ENCODE results near the gene KLC3. TPM values are rescaled to one million over a fixed set of nuclear protein-coding genes. Genes with fewer than 3 reads are reported as not detected.

KLC3 gene
- total RNA-seq, 1 experiment from 2014 or later, result not detected

DNA sequence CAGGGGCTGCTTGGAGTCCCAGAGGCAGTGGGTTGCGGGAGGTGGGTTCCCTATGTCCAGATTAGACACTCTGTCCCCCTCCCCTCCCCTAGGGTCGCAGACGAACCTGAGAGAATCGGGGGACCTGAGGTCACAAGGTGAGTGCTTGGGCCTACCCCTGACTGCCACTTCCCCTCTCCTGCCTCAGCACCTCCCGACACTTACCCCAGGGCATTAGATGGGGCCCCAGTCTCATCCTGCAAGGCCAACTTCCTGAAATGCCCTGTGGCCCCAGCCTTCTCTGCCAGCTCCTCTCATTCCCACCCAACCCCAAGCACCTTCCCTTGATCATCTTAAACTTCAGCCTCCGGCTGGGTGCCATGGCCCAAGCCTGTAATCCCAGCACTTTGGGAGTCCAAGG, 40.8 kb upstream of the KLC3 start:
- H3K9ac ChIP-seq (ENCODE audit: low read length), result no peak overlapping the region
- H3K36me3 ChIP-seq (ENCODE audit: insufficient read depth, low read length), result no peaks in the 10 kb centered on the region; the same call in 1 of the 2 replicates
- no peak for DNase-seq
- no peak overlapping the region for H3K27ac ChIP-seq (ENCODE audit: low read length)
- no peak overlapping the region for H2AFZ ChIP-seq (ENCODE audit: low read length)
- no peaks in the 10 kb centered on the region for H3K9me3 ChIP-seq (ENCODE audit: low read length)
- no peaks in the 10 kb centered on the region for H3K4me1 ChIP-seq (ENCODE audit: low read length)
- H3K4me2 ChIP-seq (ENCODE audit: low read depth, low read length, poor library complexity, severe bottlenecking), result no peak overlapping the region
- no peaks in the 10 kb centered on the region for H4K20me1 ChIP-seq (ENCODE audit: insufficient read depth, low read depth, low read length)
- no peak overlapping the region for H3K4me3 ChIP-seq (ENCODE audit: low read length)
- H3K79me2 ChIP-seq (ENCODE audit: low read length), result no peaks in the 10 kb centered on the region
- H3K9me2 ChIP-seq (replicated peaks; ENCODE audit: insufficient read depth, low read length), result no peaks in the 10 kb centered on the region
- H3K27me3 ChIP-seq (ENCODE audit: low read length), result no peaks in the 10 kb centered on the region

DNA sequence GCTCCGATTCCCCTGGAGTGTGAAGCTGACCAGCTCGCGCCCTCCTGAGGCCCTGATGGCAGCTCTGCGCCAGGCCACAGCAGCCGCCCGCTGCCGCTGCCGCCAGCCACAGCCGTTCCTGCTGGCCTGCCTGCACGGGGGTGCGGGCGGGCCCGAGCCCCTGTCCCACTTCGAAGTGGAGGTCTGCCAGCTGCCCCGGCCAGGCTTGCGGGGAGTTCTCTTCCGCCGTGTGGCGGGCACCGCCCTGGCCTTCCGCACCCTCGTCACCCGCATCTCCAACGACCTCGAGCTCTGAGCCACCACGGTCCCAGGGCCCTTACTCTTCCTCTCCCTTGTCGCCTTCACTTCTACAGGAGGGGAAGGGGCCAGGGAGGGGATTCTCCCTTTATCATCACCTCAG, 38.1 kb upstream of the KLC3 start:
- no peak overlapping the region for H3K4me2 ChIP-seq (ENCODE audit: low read depth, low read length, poor library complexity, severe bottlenecking)
- no peaks in the 10 kb centered on the region for H3K4me1 ChIP-seq (ENCODE audit: low read length)
- H2AFZ ChIP-seq (ENCODE audit: low read length), result no peak overlapping the region
- H3K9ac ChIP-seq (ENCODE audit: low read length), result no peak overlapping the region
- H3K36me3 ChIP-seq (ENCODE audit: insufficient read depth, low read length), result no peaks in the 10 kb centered on the region; the same call in 1 of the 2 replicates
- H3K27ac ChIP-seq (ENCODE audit: low read length), result no peak overlapping the region
- no peak for DNase-seq
- no peaks in the 10 kb centered on the region for H3K9me3 ChIP-seq (ENCODE audit: low read length)
- no peaks in the 10 kb centered on the region for H3K79me2 ChIP-seq (ENCODE audit: low read length)
- no peaks in the 10 kb centered on the region for H4K20me1 ChIP-seq (ENCODE audit: insufficient read depth, low read depth, low read length)
- no peak overlapping the region for H3K4me3 ChIP-seq (ENCODE audit: low read length)
- no peaks in the 10 kb centered on the region for H3K9me2 ChIP-seq (replicated peaks; ENCODE audit: insufficient read depth, low read length)
- H3K27me3 ChIP-seq (ENCODE audit: low read length), result no peaks in the 10 kb centered on the region

DNA sequence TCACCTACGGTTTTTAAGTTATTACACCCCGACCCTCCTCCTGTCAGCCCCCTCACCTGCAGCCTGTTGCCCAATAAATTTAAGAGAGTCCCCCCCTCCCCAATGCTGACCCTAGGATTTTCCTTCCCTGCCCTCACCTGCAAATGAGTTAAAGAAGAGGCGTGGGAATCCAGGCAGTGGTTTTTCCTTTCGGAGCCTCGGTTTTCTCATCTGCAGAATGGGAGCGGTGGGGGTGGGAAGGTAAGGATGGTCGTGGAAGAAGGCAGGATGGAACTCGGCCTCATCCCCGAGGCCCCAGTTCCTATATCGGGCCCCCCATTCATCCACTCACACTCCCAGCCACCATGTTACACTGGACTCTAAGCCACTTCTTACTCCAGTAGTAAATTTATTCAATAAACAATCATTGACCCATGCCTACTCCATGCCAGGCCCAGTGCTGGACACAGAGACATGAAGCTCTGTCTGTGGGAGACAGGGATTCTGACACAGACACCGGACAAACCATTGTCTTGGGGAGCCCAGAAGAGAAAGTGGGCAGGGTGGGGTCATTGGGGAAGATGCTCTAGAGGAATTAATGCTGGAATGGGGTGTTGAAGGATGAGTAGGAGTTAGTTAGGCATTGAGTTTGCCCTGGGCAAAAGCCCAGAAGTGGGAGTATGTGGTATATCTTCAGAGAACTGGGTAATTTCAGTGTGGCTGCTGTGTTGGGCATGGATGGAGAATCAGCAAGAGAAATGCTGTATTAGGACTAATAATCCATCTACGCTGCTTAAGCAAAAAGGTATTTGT, 37.1 kb upstream of the KLC3 start:
- Histone ChIP-seq H4K20me1 (ENCODE audit: insufficient read depth, low read depth, low read length) (no peaks in the 10 kb centered on the region), H3K36me3 (ENCODE audit: insufficient read depth, low read length) (no peaks in the 10 kb centered on the region; the same call in 1 of the 2 replicates), H3K27me3 (ENCODE audit: low read length) (no peaks in the 10 kb centered on the region), H3K4me2 (ENCODE audit: low read depth, low read length, poor library complexity, severe bottlenecking) (no peak overlapping the region), H3K27ac (ENCODE audit: low read length) (no peak overlapping the region), H3K9ac (ENCODE audit: low read length) (no peak overlapping the region), H2AFZ (ENCODE audit: low read length) (no peak overlapping the region), H3K4me1 (ENCODE audit: low read length) (no peaks in the 10 kb centered on the region), H3K79me2 (ENCODE audit: low read length) (no peaks in the 10 kb centered on the region), H3K4me3 (ENCODE audit: low read length) (no peak overlapping the region), H3K9me2 (replicated peaks; ENCODE audit: insufficient read depth, low read length) (no peaks in the 10 kb centered on the region), H3K9me3 (ENCODE audit: low read length) (no peaks in the 10 kb centered on the region)
- DNase-seq, result no peak

DNA sequence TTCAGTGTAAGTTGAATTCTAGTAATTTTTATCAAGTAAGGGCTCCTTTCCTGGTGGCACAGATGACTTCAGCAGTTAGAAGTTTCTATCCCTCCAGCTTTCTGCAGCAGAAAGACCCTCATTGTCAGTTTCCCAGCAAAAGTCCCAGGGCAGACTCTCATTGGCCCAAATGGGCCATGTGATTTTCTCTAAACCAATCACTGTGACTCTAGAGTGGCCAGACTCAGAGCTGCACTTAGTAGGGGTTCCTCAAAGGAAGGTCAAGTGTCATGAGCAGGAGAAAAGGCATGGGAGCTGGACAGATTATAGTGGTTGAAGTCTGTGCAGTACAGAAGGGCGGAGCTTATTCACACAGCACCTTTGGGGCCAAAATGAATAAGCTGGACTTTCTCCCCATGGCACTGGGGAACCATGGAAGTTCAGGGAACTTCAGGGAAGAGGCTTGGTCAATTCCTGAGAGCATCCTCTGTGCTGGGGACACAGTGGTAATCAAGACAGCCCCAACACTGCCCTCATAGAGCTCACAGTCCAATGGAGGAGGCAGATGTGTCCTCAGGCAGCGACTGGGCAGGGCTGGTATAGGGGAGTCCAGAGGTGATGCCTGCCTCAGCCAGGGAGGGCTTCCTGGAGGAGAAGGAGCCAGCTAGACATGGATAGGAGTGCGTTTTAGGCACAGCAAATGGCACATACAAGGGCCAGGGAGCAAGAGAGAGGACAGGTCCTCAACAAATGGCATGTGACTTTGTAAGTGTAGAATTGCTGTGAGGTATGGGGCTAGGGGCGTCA, 36.2 kb upstream of the KLC3 start:
- Histone ChIP-seq H3K9ac (ENCODE audit: low read length) (no peak overlapping the region), H2AFZ (ENCODE audit: low read length) (no peak overlapping the region), H3K79me2 (ENCODE audit: low read length) (no peaks in the 10 kb centered on the region), H3K9me2 (replicated peaks; ENCODE audit: insufficient read depth, low read length) (no peaks in the 10 kb centered on the region), H3K27ac (ENCODE audit: low read length) (no peak overlapping the region), H3K36me3 (ENCODE audit: insufficient read depth, low read length) (no peaks in the 10 kb centered on the region; the same call in 1 of the 2 replicates), H4K20me1 (ENCODE audit: insufficient read depth, low read depth, low read length) (no peaks in the 10 kb centered on the region), H3K4me3 (ENCODE audit: low read length) (no peak overlapping the region), H3K4me2 (ENCODE audit: low read depth, low read length, poor library complexity, severe bottlenecking) (no peak overlapping the region), H3K9me3 (ENCODE audit: low read length) (no peaks in the 10 kb centered on the region), H3K27me3 (ENCODE audit: low read length) (no peaks in the 10 kb centered on the region), H3K4me1 (ENCODE audit: low read length) (no peaks in the 10 kb centered on the region)
- DNase-seq, result no peak

DNA sequence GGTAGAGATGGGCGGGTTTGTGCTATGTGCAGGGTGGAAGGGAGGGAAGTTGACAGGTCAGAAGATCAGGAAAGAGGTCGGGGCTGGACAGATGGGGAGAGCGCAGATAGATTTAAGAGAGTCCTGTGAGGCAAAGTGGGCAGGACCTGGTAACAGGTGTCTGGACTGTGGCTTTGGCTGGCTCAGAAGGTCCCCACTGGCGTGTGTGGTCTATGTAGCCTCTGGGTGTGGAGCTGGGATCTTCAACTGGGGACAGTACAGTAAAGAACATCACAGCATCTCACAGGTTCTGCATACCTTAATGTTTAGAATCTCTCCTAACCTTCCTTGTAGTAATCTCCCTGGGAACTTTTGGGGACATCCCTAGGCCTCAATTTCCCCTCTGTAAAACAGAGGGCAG, 35.5 kb upstream of the KLC3 start:
- Histone ChIP-seq H4K20me1 (ENCODE audit: insufficient read depth, low read depth, low read length) (no peaks in the 10 kb centered on the region), H3K4me2 (ENCODE audit: low read depth, low read length, poor library complexity, severe bottlenecking) (no peak overlapping the region), H3K9ac (ENCODE audit: low read length) (no peak overlapping the region), H3K79me2 (ENCODE audit: low read length) (no peaks in the 10 kb centered on the region), H3K9me3 (ENCODE audit: low read length) (no peaks in the 10 kb centered on the region), H2AFZ (ENCODE audit: low read length) (no peak overlapping the region), H3K27ac (ENCODE audit: low read length) (no peak overlapping the region), H3K27me3 (ENCODE audit: low read length) (no peaks in the 10 kb centered on the region), H3K4me3 (ENCODE audit: low read length) (no peak overlapping the region), H3K9me2 (replicated peaks; ENCODE audit: insufficient read depth, low read length) (no peaks in the 10 kb centered on the region), H3K36me3 (ENCODE audit: insufficient read depth, low read length) (no peaks in the 10 kb centered on the region; the same call in 1 of the 2 replicates), H3K4me1 (ENCODE audit: low read length) (no peaks in the 10 kb centered on the region)
- DNase-seq, result no peak

DNA sequence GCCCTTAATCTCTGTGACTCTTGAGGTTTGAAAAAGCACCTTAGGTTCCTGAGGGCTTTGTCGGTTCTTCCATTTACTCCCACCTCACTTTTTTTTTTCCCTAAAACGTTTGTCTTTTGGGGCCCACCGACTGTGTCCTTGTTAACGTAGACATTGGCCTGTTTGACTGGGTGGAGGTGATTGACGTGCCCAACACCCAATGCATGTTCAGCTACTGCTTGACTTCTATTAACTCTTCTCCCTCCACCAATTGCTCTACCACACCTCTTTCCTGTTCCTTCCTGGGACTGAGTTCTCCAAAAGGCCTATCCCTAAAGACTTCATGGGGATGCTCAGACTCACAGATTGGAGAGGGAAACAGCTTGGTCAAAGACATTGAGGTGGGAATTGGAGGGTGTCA, 35.1 kb upstream of the KLC3 start:
- Histone ChIP-seq H3K27ac (ENCODE audit: low read length) (no peak overlapping the region), H3K4me2 (ENCODE audit: low read depth, low read length, poor library complexity, severe bottlenecking) (no peak overlapping the region), H3K4me3 (ENCODE audit: low read length) (no peak overlapping the region), H3K9ac (ENCODE audit: low read length) (no peak overlapping the region), H3K36me3 (ENCODE audit: insufficient read depth, low read length) (no peaks in the 10 kb centered on the region; the same call in 1 of the 2 replicates), H3K4me1 (ENCODE audit: low read length) (no peaks in the 10 kb centered on the region), H3K79me2 (ENCODE audit: low read length) (no peaks in the 10 kb centered on the region), H3K27me3 (ENCODE audit: low read length) (no peaks in the 10 kb centered on the region), H3K9me2 (replicated peaks; ENCODE audit: insufficient read depth, low read length) (no peaks in the 10 kb centered on the region), H4K20me1 (ENCODE audit: insufficient read depth, low read depth, low read length) (no peaks in the 10 kb centered on the region), H2AFZ (ENCODE audit: low read length) (no peak overlapping the region), H3K9me3 (ENCODE audit: low read length) (no peaks in the 10 kb centered on the region)
- peak; percentile 81 for DNase-seq

DNA sequence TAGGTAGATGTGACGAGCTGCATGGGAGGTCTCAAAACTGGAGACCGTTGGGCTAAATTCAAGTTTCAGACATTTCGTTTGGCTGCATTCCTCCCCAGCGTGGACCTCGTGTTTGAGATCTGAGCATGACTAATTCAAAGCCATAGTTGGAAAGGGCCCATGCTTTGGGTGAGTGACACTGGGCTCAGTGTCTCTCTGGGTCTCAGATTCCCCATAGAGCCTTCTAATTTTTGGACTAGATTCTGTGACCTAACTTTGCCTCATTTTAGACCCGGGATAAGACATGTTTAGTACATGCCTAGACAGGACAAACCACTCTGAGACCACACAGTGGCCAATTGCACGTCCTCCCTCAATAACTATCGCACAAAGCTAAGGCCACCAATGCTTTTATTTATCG, 34.5 kb upstream of the KLC3 start:
- Histone ChIP-seq H3K9me2 (replicated peaks; ENCODE audit: insufficient read depth, low read length) (no peaks in the 10 kb centered on the region), H3K4me1 (ENCODE audit: low read length) (no peaks in the 10 kb centered on the region), H2AFZ (ENCODE audit: low read length) (no peak overlapping the region), H3K27me3 (ENCODE audit: low read length) (no peaks in the 10 kb centered on the region), H3K79me2 (ENCODE audit: low read length) (no peaks in the 10 kb centered on the region), H4K20me1 (ENCODE audit: insufficient read depth, low read depth, low read length) (no peaks in the 10 kb centered on the region), H3K36me3 (ENCODE audit: insufficient read depth, low read length) (no peaks in the 10 kb centered on the region), H3K27ac (ENCODE audit: low read length) (no peak overlapping the region), H3K4me2 (ENCODE audit: low read depth, low read length, poor library complexity, severe bottlenecking) (no peak overlapping the region), H3K9me3 (ENCODE audit: low read length) (no peaks in the 10 kb centered on the region), H3K4me3 (ENCODE audit: low read length) (no peak overlapping the region), H3K9ac (ENCODE audit: low read length) (no peak overlapping the region)
- DNase-seq, result no peak

DNA sequence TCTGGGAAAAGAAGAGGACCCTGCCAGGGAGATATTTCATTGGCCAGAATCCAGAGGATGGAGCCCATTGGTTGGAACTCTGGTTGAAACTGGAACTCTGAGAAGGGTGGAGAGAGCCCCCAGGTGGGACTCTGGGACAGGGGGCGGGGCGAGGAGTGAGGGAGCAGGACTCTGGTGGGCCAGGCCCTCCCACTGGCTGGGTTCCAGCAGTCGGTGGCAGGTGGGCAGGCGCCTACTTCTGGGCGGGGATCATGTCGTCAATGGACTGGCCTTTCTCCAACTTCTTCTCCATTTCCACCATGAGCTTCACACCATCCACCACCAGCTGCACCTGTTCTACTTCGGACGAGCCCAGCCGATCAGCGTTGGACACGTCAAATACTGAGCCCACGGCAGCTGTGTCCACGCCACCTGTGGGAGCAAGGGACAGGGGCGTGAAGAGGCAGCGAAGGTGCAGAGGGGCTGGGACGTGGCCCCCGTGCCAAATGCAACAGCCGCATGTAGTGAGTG, 34.0 kb upstream of the KLC3 start:
- H3K9me3 ChIP-seq (ENCODE audit: low read length), result no peaks in the 10 kb centered on the region
- H3K27me3 ChIP-seq (ENCODE audit: low read length), result no peaks in the 10 kb centered on the region
- no peaks in the 10 kb centered on the region for H3K9me2 ChIP-seq (replicated peaks; ENCODE audit: insufficient read depth, low read length)
- no peak overlapping the region for H3K9ac ChIP-seq (ENCODE audit: low read length)
- no peaks in the 10 kb centered on the region for H3K79me2 ChIP-seq (ENCODE audit: low read length)
- no peaks in the 10 kb centered on the region for H3K4me1 ChIP-seq (ENCODE audit: low read length)
- H2AFZ ChIP-seq (ENCODE audit: low read length), result no peak overlapping the region
- no peaks in the 10 kb centered on the region for H3K36me3 ChIP-seq (ENCODE audit: insufficient read depth, low read length)
- H3K4me2 ChIP-seq (ENCODE audit: low read depth, low read length, poor library complexity, severe bottlenecking), result no peak overlapping the region
- DNase-seq, result no peak
- H3K4me3 ChIP-seq (ENCODE audit: low read length), result no peak overlapping the region
- no peak overlapping the region for H3K27ac ChIP-seq (ENCODE audit: low read length)
- no peaks in the 10 kb centered on the region for H4K20me1 ChIP-seq (ENCODE audit: insufficient read depth, low read depth, low read length)
